HepG2 (cell line): Measurements from ENCODE around the gene MMP8.

ENCODE experiments used
- BHLHE40 ChIP-seq: IDR thresholded peaks from 2 replicates; pipeline ENCODE4 v1.6.1; 2011; ENCODE audit warnings: low read length, improper control_type of control experiment
- CHD4 ChIP-seq: fragments of 200-600 bp; sonication (generic); IDR thresholded peaks from 2 replicates; pipeline ENCODE4 v1.7.0; 2017; ENCODE audit warnings: mild to moderate bottlenecking, low read length, borderline replicate concordance
- GRHL1 ChIP-seq: sonication (generic); formaldehyde crosslinking; conservative IDR thresholded peaks from 2 replicates; pipeline ENCODE4 v1.8.0; 2022; ENCODE audit warnings: missing genetic modification reagents
- KDM1A ChIP-seq: IDR thresholded peaks from 2 replicates; pipeline ENCODE4 v1.6.1; 2016; ENCODE audit warnings: missing compliant biosample characterization
- PBX3 ChIP-seq: sonication (generic); formaldehyde crosslinking; IDR thresholded peaks from 2 replicates; pipeline ENCODE4 v1.8.1; 2023; ENCODE audit warnings: missing genetic modification reagents, inconsistent platforms, borderline replicate concordance
- POLR2G ChIP-seq: fragments of 200-400 bp; formaldehyde crosslinking; IDR thresholded peaks from 2 replicates; pipeline ENCODE4 v1.6.1; 2018; ENCODE audit warnings: mild to moderate bottlenecking, low read depth, low read length, moderate library complexity
- TGIF2 ChIP-seq: IDR thresholded peaks from 2 replicates; pipeline ENCODE4 v1.6.1; 2016; ENCODE audit warnings: control low read depth, missing compliant biosample characterization
- TSC22D2 ChIP-seq: sonication (generic); formaldehyde crosslinking; IDR thresholded peaks from 2 replicates; pipeline ENCODE4 v1.5.1; 2020; ENCODE audit warnings: missing genetic modification reagents, mild to moderate bottlenecking, borderline replicate concordance
- ZNF788 ChIP-seq: sonication (generic); formaldehyde crosslinking; IDR thresholded peaks from 2 replicates; pipeline ENCODE4 v1.5.0; 2020; ENCODE audit warnings: mild to moderate bottlenecking, missing genetic modification reagents, borderline replicate concordance
- ZNF883 ChIP-seq: sonication (generic); formaldehyde crosslinking; IDR thresholded peaks from 2 replicates; pipeline ENCODE4 v1.5.1; 2020; ENCODE audit warnings: mild to moderate bottlenecking, missing genetic modification reagents; ENCODE audit errors: not compliant biosample characterization
- TF ChIP-seq, protein P1 (sequence below): sonication (generic); formaldehyde crosslinking; IDR thresholded peaks from 2 replicates; pipeline ENCODE4 v1.5.0; 2020; ENCODE audit warnings: mild to moderate bottlenecking, missing genetic modification reagents, moderate library complexity
- TF ChIP-seq, protein P2 (sequence below): sonication (generic); formaldehyde crosslinking; conservative IDR thresholded peaks from 2 replicates; pipeline ENCODE4 v1.4.0; 2020; ENCODE audit warnings: missing genetic modification reagents
- TF ChIP-seq, protein P3 (sequence below): IDR thresholded peaks from 2 replicates; pipeline ENCODE4 v1.6.1; 2016; ENCODE audit warnings: low read depth, borderline replicate concordance

DNA sequence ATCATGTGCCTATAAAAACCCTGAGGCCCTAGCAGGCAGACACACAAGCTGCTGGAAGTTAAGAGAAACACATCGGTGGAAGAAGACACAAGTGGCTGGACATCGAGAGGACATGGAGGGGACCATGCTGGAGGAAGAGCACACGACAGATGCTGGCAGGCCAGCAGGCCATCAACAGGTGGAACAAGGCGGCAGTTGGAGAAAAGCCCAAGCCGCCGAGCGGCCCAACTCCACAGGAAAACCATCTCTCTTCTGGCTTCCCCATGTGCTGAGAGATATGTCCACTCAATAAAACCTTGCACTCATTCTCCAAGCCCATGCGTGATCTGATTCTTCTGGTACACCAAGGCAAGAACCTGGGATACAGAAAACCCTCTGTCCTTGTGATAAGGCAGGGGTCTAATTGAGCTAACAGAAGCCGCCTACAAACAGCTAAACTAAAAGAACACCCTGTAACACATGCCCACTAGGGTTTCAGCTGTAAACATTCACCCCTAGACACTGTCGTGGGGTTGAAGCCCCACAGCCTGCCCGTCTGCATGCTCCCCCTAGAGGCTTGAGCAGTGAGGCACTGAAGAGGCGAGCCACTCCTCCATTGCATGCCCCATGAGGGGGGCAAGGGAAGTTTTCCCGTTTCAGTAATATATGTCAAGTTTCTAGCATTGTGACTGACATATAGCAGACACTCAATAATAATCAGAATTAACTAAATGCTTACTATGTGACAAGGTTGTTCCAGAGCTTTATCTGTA, 60.6 kb downstream of the MMP8 start:
- TF ChIP-seq POLR2G = no peak
- TF ChIP-seq TGIF2 (CRISPR knock-in tag) = no peak
- TF ChIP-seq PBX3 (CRISPR knock-in tag) = no peak
- TF ChIP-seq GRHL1 (CRISPR knock-in tag) = no peak
- no peak for TF ChIP-seq BHLHE40
- TF ChIP-seq KDM1A (CRISPR knock-in tag) = no peak
- TF ChIP-seq, protein P1, sequence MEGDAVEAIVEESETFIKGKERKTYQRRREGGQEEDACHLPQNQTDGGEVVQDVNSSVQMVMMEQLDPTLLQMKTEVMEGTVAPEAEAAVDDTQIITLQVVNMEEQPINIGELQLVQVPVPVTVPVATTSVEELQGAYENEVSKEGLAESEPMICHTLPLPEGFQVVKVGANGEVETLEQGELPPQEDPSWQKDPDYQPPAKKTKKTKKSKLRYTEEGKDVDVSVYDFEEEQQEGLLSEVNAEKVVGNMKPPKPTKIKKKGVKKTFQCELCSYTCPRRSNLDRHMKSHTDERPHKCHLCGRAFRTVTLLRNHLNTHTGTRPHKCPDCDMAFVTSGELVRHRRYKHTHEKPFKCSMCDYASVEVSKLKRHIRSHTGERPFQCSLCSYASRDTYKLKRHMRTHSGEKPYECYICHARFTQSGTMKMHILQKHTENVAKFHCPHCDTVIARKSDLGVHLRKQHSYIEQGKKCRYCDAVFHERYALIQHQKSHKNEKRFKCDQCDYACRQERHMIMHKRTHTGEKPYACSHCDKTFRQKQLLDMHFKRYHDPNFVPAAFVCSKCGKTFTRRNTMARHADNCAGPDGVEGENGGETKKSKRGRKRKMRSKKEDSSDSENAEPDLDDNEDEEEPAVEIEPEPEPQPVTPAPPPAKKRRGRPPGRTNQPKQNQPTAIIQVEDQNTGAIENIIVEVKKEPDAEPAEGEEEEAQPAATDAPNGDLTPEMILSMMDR (CRISPR knock-in tag) = peak; percentile 68
- TF ChIP-seq, protein P2, sequence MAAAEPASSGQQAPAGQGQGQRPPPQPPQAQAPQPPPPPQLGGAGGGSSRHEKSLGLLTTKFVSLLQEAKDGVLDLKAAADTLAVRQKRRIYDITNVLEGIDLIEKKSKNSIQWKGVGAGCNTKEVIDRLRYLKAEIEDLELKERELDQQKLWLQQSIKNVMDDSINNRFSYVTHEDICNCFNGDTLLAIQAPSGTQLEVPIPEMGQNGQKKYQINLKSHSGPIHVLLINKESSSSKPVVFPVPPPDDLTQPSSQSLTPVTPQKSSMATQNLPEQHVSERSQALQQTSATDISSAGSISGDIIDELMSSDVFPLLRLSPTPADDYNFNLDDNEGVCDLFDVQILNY = no peak
- no peak for TF ChIP-seq ZNF883 (CRISPR knock-in tag)
- no peak for TF ChIP-seq TSC22D2 (CRISPR knock-in tag)
- TF ChIP-seq, protein P3, sequence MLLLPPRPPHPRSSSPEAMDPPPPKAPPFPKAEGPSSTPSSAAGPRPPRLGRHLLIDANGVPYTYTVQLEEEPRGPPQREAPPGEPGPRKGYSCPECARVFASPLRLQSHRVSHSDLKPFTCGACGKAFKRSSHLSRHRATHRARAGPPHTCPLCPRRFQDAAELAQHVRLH (CRISPR knock-in tag) = no peak
- no peak for TF ChIP-seq ZNF788 (CRISPR knock-in tag)
- no peak for TF ChIP-seq CHD4
